Brain pericyte (primary cell): ENCODE results near the gene NUP210L.
A peak's percentile ranks its signal among the peaks of the same experiment; 100 is the strongest.

Source experiments
- DNase-seq: peaks from one replicate; pipeline ENCODE4 v3.0.0-alpha.2; 2012; ENCODE audit warnings: low read depth, low spot score

Gene NUP210L

GRCh38 chr1:154154534-154155191, at the start of gene NUP210L:
TSS of gene NUP210L (minus strand) at chr1:154155073.
- no peak for DNase-seq

- no peak for DNase-seq
Observed at GRCh38 chr1:154199563-154199879, 44.6 kb upstream of the NUP210L start.

GRCh38 chr1:154198756-154199562, 44.1 kb upstream of the NUP210L start:
- no peak for DNase-seq

GRCh38 chr1:154193821-154194220, 38.9 kb upstream of the NUP210L start:
- no peak for DNase-seq

GRCh38 chr1:154192476-154192875, 37.6 kb upstream of the NUP210L start:
- DNase-seq = no peak

- DNase-seq = no peak
Observed at GRCh38 chr1:154191990-154192461, 37.2 kb upstream of the NUP210L start, which contains the start of gene TPM3. TSS of gene TPM3 (minus strand) at chr1:154192100. CDS start at chr1:154192018, 82 bp downstream.

GRCh38 chr1:154190550-154190949, 35.7 kb upstream of the NUP210L start:
- peak; percentile 38 for DNase-seq

- DNase-seq = no peak
Observed at GRCh38 chr1:154186852-154187501, 32.1 kb upstream of the NUP210L start.

GRCh38 chr1:154186177-154186576, 31.3 kb upstream of the NUP210L start:
- no peak for DNase-seq

GRCh38 chr1:154183046-154183915, 28.4 kb upstream of the NUP210L start:
- DNase-seq = peak; percentile 77

- no peak for DNase-seq
Observed at GRCh38 chr1:154182344-154183045, 27.6 kb upstream of the NUP210L start.

- DNase-seq = no peak
Observed at GRCh38 chr1:154181944-154182343, 27.1 kb upstream of the NUP210L start.

GRCh38 chr1:154179946-154180687, 25.2 kb upstream of the NUP210L start:
- no peak for DNase-seq

GRCh38 chr1:154178911-154179811, 24.3 kb upstream of the NUP210L start:
- no peak for DNase-seq

GRCh38 chr1:154178013-154178412, 23.1 kb upstream of the NUP210L start:
- DNase-seq = no peak

GRCh38 chr1:154176337-154176736, 21.5 kb upstream of the NUP210L start:
- no peak for DNase-seq

GRCh38 chr1:154174654-154175053, 19.8 kb upstream of the NUP210L start:
- DNase-seq = no peak

- no peak for DNase-seq
Observed at GRCh38 chr1:154171880-154172279, 17.0 kb upstream of the NUP210L start.

- DNase-seq = no peak
Observed at GRCh38 chr1:154171223-154171583, 16.3 kb upstream of the NUP210L start.
